Activated naive CD4-positive, alpha-beta T cell treated with anti-CD3 and anti-CD28 coated beads for 36 hours (primary cell): ENCODE results near the gene FTO. TPM values are rescaled to one million over a fixed set of nuclear protein-coding genes. Genes with fewer than 3 reads are reported as not detected.

Experiments used
- CTCF ChIA-PET: fragments of 350-600 bp; sonication (Branson Sonifier 250); formaldehyde crosslinking; loops from one replicate; lab custom pipeline; 2021; ENCODE audit warnings: antibody characterized with exemption; lab: Charles Lee
- DNase-seq: peaks from one replicate; pipeline ENCODE4 v3.0.0-alpha.2; 2020
- H3K27ac Mint-ChIP-seq: one replicate; pipeline ENCODE4 v1.8.0; 2021; ENCODE audit warnings: mild to moderate bottlenecking, mixed read lengths
- H3K27me3 Mint-ChIP-seq: one replicate; pipeline ENCODE4 v1.8.0; 2021; ENCODE audit warnings: low read depth, mixed read lengths
- H3K36me3 Mint-ChIP-seq: one replicate; pipeline ENCODE4 v1.8.0; 2021; ENCODE audit warnings: low read depth, mixed read lengths
- H3K4me1 Mint-ChIP-seq: one replicate; pipeline ENCODE4 v1.8.0; 2021; ENCODE audit warnings: low read depth, mixed read lengths
- H3K4me3 Mint-ChIP-seq: one replicate; pipeline ENCODE4 v1.8.0; 2021; ENCODE audit warnings: mild to moderate bottlenecking, moderate library complexity, mixed read lengths
- H3K9me3 Mint-ChIP-seq: one replicate; pipeline ENCODE4 v1.8.0; 2021; ENCODE audit warnings: mixed read lengths
- intact Hi-C: fragments of 100-400 bp; cut with micrococcal nuclease; formaldehyde crosslinking; loops from one replicate; pipeline ENCODE4 v1.15.1; 2023
- total RNA-seq, 2 experiments: library from RNA; stranded (reverse); gene quantifications; one replicate each; pipeline ENCODE4 v1.2.3, GENCODE V29; 2021

FTO gene
- total RNA-seq, 2 experiments from 2014 or later, result 60.2 to 63.9 TPM

- no peak overlapping the region for H3K4me3 Mint-ChIP-seq
- no peak for DNase-seq
- H3K36me3 Mint-ChIP-seq, result peaks cover 2% of the 10 kb centered on the region
- H3K4me1 Mint-ChIP-seq, result no peaks in the 10 kb centered on the region
- H3K27ac Mint-ChIP-seq, result no peak overlapping the region
- intact Hi-C loops, result no loop called here
- no peaks in the 10 kb centered on the region for H3K27me3 Mint-ChIP-seq
- CTCF ChIA-PET, result no interaction called here
- H3K9me3 Mint-ChIP-seq, result no peaks in the 10 kb centered on the region
These were observed 367.6 kb downstream of the FTO start for GRCh38 chr16:54071514-54071913.

DNA sequence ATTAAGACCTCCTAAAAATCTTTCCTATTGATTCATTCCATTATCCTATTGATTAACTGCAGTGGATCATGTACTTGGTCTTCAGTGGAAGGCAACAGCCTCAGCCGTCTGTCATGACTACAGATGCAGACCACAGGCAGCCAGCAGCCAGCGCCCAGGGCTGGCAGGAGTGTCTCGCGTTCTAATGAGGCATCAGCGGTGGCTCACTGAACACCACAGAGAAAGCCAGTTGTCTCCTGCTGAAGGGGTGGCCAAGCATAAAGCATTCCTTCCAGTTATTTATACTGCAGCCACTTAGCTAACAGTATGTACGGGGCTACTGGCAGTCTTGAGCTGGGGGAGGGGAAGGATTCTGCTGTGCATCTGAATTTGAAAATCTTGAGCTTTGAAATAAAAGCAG is 368.3 kb downstream of the FTO start:
- Mint-ChIP-seq H3K4me1 (no peaks in the 10 kb centered on the region), H3K27me3 (no peaks in the 10 kb centered on the region), H3K36me3 (peaks cover 2% of the 10 kb centered on the region), H3K27ac (no peak overlapping the region), H3K4me3 (no peak overlapping the region), H3K9me3 (no peaks in the 10 kb centered on the region)
- CTCF ChIA-PET, result no interaction called here
- intact Hi-C loops, result no loop called here
- DNase-seq, result no peak

GRCh38 chr16:54073356-54073755 is 369.4 kb downstream of the FTO start:
- CTCF ChIA-PET, result no interaction called here
- H3K4me1 Mint-ChIP-seq, result no peaks in the 10 kb centered on the region
- peaks cover 2% of the 10 kb centered on the region for H3K36me3 Mint-ChIP-seq
- H3K27me3 Mint-ChIP-seq, result no peaks in the 10 kb centered on the region
- no peak for DNase-seq
- H3K9me3 Mint-ChIP-seq, result no peaks in the 10 kb centered on the region
- no peak overlapping the region for H3K27ac Mint-ChIP-seq
- H3K4me3 Mint-ChIP-seq, result no peak overlapping the region
- intact Hi-C loops, result no loop called here

DNA sequence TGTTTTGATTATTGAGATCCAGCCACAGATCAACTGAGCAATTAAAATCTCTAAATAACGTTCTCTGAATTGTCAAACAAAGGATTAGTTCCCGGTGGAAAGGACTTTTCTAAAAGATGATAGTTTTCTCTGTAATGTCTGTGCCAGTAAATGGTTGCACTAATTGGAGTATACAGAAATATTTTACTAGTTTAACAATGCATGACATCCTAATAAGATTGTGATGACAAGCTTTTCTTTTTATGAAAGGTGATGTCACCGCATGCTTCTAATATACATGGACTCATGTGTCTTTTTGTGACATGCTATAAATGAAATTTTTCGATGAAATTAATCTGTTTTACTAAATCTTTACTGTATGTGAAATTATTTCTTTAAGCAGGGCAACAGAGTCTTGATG is 371.5 kb downstream of the FTO start:
- Mint-ChIP-seq H3K9me3 (no peaks in the 10 kb centered on the region), H3K27me3 (no peaks in the 10 kb centered on the region), H3K4me3 (no peak overlapping the region), H3K27ac (no peak overlapping the region), H3K4me1 (no peaks in the 10 kb centered on the region), H3K36me3 (peaks cover 2% of the 10 kb centered on the region)
- no peak for DNase-seq
- CTCF ChIA-PET, result no interaction called here
- intact Hi-C loops, result no loop called here

DNA sequence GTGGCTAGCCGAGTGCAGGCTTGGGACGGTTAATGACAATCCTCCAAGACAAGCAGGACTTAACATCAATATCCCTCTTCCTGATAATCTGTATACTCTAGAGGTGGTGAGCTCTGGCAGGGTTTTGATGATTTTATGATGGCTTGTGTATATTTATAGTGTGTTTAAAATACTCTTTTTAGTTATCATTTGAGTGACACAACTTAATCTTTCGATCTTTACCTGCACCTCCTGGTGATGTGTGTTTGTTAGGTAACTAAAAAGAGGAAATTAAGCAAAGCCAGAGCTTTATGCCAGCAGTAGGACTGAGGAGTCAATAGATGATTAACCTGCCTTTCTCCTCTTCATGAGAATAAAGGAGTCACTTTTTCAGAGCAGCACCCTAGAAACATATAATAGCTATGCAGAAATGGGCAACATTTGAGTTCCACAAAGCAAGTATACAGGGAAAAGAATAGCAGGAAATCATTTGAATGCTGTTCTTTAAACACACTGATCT is 372.1 kb downstream of the FTO start:
- Mint-ChIP-seq H3K27ac (no peak overlapping the region), H3K36me3 (peaks cover 2% of the 10 kb centered on the region), H3K9me3 (no peaks in the 10 kb centered on the region), H3K27me3 (no peaks in the 10 kb centered on the region), H3K4me1 (no peaks in the 10 kb centered on the region), H3K4me3 (no peak overlapping the region)
- CTCF ChIA-PET, result no interaction called here
- no peak for DNase-seq
- intact Hi-C loops, result no loop called here

DNA sequence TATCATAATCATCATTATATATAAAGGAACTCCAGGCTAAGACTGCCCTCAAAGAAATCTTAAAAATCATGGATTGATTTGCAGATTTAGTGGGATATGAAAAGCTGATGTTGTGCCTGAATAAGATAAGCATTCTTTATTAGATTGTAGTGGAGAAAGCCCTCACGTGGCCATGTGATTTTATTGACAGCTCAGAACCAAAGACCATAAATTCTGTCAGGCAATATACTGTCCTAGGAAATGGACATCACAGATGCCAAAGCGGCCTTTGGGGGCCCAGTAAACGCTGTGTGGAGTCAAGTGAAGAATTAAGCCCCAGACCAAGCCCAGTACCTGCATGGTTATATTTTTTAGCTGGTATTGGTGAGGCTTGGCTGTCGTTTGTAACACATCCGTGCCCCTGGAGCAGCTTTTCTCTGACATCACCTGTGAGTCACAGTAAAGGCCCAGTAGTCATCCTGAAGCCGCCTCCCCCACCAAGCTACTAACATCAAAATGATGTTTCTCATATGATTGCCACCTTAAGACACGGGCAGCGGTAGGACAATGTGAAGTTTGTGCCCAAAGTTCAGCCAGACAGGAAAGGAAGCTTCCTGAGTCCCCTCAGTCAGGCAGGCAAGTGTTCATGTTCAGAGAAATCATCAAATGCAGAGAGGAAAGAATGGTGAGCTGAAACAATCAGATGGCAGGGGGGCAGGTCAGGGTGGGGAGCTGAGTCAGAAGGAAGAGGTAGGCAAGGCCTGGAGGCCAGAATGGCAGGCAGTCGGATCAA is 373.3 kb downstream of the FTO start:
- Mint-ChIP-seq H3K9me3 (no peaks in the 10 kb centered on the region), H3K36me3 (peaks cover 2% of the 10 kb centered on the region), H3K4me3 (no peak overlapping the region), H3K27me3 (no peaks in the 10 kb centered on the region), H3K27ac (no peak overlapping the region), H3K4me1 (no peaks in the 10 kb centered on the region)
- no peak for DNase-seq
- intact Hi-C loops, result no loop called here
- CTCF ChIA-PET, result interaction anchor here (0.6 kb wide), 2 partner anchors 89 to 234 kb away, joined by 3 read pairs; no protein-coding TSS in a partner anchor

GRCh38 chr16:54080524-54081008 is 376.6 kb downstream of the FTO start:
- no peaks in the 10 kb centered on the region for H3K27me3 Mint-ChIP-seq
- CTCF ChIA-PET, result interaction anchor here (0.7 kb wide), 1 partner anchor 189 kb away, joined by 3 read pairs; no protein-coding TSS in a partner anchor
- intact Hi-C loops, result no loop called here
- H3K4me3 Mint-ChIP-seq, result no peak overlapping the region
- peaks cover 6% of the 10 kb centered on the region for H3K36me3 Mint-ChIP-seq
- H3K9me3 Mint-ChIP-seq, result no peaks in the 10 kb centered on the region
- no peak overlapping the region for H3K27ac Mint-ChIP-seq
- DNase-seq, result no peak
- no peaks in the 10 kb centered on the region for H3K4me1 Mint-ChIP-seq

GRCh38 chr16:54086791-54087190 is 382.8 kb downstream of the FTO start:
- CTCF ChIA-PET, result no interaction called here
- Mint-ChIP-seq H3K9me3 (peaks cover 1% of the 10 kb centered on the region), H3K4me3 (no peak overlapping the region), H3K36me3 (peaks cover 16% of the 10 kb centered on the region), H3K27ac (no peak overlapping the region), H3K4me1 (no peaks in the 10 kb centered on the region), H3K27me3 (no peaks in the 10 kb centered on the region)
- no peak for DNase-seq
- intact Hi-C loops, result no loop called here

DNA sequence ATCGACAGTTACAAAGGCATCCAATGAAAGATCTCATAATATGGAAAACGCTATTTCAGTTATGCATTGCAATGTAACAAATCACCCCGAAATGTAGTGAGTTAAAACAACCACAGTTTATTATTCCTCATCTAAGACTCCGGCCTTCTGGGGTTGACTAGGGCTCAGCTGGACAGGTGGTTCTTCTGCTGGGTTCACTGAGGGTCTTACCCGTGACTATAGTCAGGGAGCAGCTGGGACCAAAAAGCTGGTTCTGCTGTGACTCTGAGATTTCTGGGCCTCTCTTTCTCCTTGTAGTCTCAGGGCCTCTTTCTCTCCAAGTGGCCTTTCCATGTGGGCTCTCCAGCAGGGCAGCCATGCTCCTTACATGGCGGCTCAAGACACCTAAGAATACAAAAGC is 386.6 kb downstream of the FTO start:
- Mint-ChIP-seq H3K27ac (no peak overlapping the region), H3K4me1 (no peaks in the 10 kb centered on the region), H3K36me3 (peaks cover 29% of the 10 kb centered on the region), H3K4me3 (no peak overlapping the region), H3K9me3 (peaks cover 14% of the 10 kb centered on the region), H3K27me3 (no peaks in the 10 kb centered on the region)
- DNase-seq, result no peak
- CTCF ChIA-PET, result no interaction called here
- intact Hi-C loops, result no loop called here

GRCh38 chr16:54093281-54093680 is 389.3 kb downstream of the FTO start:
- H3K27ac Mint-ChIP-seq, result no peak overlapping the region

DNA sequence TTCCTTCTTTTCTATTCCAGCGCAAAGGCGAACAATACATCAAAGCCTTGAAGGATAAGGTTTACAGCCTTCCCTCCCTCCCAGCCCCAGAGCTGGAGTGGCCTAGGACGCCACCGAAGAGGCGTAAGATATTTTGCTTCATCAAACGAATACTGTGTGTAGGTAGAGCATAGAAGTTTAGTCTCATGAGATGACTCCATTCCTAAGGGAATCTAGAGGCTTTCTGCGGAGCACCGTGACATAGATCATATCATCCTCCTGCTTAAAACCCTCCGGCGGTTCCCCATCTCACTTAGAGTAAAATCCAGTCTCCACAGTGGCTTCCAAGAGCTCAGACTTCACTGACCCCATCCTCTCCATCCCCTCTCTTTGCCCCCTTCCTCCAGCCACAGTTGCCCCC is 390.7 kb downstream of the FTO start:
- no peaks in the 10 kb centered on the region for H3K27me3 Mint-ChIP-seq
- CTCF ChIA-PET, result no interaction called here
- intact Hi-C loops, result no loop called here
- no peak overlapping the region for H3K4me3 Mint-ChIP-seq
- no peaks in the 10 kb centered on the region for H3K4me1 Mint-ChIP-seq
- H3K9me3 Mint-ChIP-seq, result peaks cover 18% of the 10 kb centered on the region
- DNase-seq, result no peak
- no peak overlapping the region for H3K27ac Mint-ChIP-seq
- H3K36me3 Mint-ChIP-seq, result peaks cover 25% of the 10 kb centered on the region

More at GRCh38 chr16:54093281-54093680, 389.3 kb downstream of the FTO start:
- no peaks in the 10 kb centered on the region for H3K4me1 Mint-ChIP-seq
- intact Hi-C loops, result no loop called here
- H3K36me3 Mint-ChIP-seq, result peaks cover 26% of the 10 kb centered on the region
- no peak overlapping the region for H3K4me3 Mint-ChIP-seq
- DNase-seq, result no peak
- CTCF ChIA-PET, result no interaction called here
- H3K27me3 Mint-ChIP-seq, result no peaks in the 10 kb centered on the region
- H3K9me3 Mint-ChIP-seq, result peaks cover 18% of the 10 kb centered on the region

GRCh38 chr16:54096607-54097006 is 392.7 kb downstream of the FTO start:
- Mint-ChIP-seq H3K27ac (no peak overlapping the region), H3K4me1 (no peaks in the 10 kb centered on the region), H3K4me3 (no peak overlapping the region), H3K36me3 (peaks cover 19% of the 10 kb centered on the region), H3K27me3 (no peaks in the 10 kb centered on the region), H3K9me3 (peaks cover 17% of the 10 kb centered on the region)
- intact Hi-C loops, result no loop called here
- CTCF ChIA-PET, result no interaction called here
- no peak for DNase-seq

DNA sequence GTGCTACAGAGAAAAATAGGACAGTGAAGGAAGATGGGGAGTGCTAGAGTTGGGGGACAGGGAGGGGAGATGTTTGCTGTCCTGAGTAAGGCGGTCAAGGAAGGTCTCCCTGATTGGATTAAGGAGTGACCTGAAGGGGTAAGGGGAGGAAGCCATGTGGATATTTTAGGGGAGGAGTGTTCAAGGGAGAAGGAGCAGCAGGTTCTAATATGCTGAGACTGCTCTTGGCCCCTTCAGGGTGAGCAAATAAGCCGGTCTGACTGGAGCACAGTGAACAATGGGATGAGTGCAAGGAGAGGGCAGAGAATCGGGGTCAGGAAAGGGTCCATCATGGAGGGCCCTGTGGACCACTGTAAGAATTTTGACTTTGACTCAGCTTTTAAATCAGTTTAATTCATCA is 393.8 kb downstream of the FTO start:
- Mint-ChIP-seq H3K9me3 (peaks cover 15% of the 10 kb centered on the region), H3K27me3 (no peaks in the 10 kb centered on the region), H3K4me1 (no peaks in the 10 kb centered on the region), H3K4me3 (no peak overlapping the region), H3K36me3 (peaks cover 19% of the 10 kb centered on the region), H3K27ac (no peak overlapping the region)
- intact Hi-C loops, result no loop called here
- CTCF ChIA-PET, result no interaction called here
- no peak for DNase-seq
